GM19193 (cell line): ENCODE results near the gene TMEM88.

ENCODE experiments used
- POLR2A ChIP-seq: IDR thresholded peaks from 4 replicates; pipeline ENCODE4 v1.6.1; 2011; ENCODE audit not compliant: insufficient read depth, insufficient read length; ENCODE audit errors: extremely low read depth

The TMEM88 gene

GRCh38 chr17:7854851-7855659 is at the start of gene TMEM88:
TMEM88 (plus strand) TSS chr17:7855066; CDS start chr17:7855075, 9 bp downstream.
- TF ChIP-seq POLR2A = no peak

GRCh38 chr17:7806587-7806986 is 48.3 kb upstream of the TMEM88 start:
- no peak for TF ChIP-seq POLR2A

DNA sequence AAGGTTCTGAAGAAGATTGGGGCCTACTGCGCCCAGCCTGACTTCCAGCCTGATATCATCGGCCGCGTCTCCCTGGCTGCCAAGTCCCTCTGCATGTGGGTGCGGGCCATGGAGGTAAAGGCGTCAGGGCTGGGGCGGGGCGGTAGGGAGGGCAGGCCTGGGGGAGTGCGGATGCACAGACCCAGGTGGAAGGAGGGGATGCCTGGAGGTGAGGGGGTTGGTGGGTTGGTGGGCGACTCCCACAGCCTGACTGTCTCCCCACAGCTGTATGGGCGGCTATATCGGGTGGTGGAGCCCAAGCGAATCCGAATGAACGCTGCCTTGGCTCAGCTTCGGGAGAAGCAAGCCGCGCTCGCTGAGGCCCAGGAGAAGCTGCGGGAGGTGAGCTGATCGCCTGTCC is 47.7 kb upstream of the TMEM88 start:
- no peak for TF ChIP-seq POLR2A

GRCh38 chr17:7809086-7809790 is 45.6 kb upstream of the TMEM88 start:
- TF ChIP-seq POLR2A = no peak

- no peak for TF ChIP-seq POLR2A
Observed at GRCh38 chr17:7811251-7811650, 43.6 kb upstream of the TMEM88 start.

DNA sequence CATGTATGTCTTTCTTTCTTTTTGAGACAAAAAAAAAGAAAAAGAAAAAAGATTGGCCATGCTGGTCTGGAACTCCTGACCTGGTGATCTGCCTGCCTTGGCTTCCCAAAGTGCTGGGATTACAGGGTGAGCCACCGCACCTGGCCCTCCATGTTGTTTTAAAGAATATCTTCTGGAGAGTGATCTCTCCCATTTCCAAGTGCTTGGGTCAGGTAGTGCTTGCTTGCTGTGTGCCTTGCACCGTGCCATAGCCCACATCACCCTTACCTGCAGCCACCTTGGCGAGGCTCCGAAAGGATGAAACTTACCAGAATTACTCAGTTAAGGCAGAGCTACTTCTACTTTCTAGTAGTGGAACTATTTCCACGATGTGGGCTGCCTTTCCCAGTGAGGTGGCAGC is 39.9 kb upstream of the TMEM88 start:
- no peak for TF ChIP-seq POLR2A

GRCh38 chr17:7816926-7817642 is 37.8 kb upstream of the TMEM88 start:
- TF ChIP-seq POLR2A = no peak

DNA sequence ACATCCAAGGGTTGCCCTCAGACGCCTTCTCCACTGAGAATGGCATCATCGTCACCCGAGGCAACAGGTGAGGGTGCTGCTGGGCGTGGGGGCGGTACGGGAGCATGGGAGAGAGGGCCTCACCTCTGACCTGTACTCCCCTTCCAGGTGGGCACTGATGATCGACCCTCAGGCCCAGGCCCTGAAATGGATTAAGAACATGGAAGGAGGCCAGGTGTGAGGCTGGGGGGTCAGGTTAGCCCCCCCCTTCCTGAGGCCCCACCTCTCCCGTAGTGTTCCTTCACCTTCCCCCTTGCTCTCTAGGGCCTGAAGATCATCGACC is 37.3 kb upstream of the TMEM88 start:
- no peak for TF ChIP-seq POLR2A

- TF ChIP-seq POLR2A = no peak
Observed at GRCh38 chr17:7818026-7818425, 36.8 kb upstream of the TMEM88 start.

DNA sequence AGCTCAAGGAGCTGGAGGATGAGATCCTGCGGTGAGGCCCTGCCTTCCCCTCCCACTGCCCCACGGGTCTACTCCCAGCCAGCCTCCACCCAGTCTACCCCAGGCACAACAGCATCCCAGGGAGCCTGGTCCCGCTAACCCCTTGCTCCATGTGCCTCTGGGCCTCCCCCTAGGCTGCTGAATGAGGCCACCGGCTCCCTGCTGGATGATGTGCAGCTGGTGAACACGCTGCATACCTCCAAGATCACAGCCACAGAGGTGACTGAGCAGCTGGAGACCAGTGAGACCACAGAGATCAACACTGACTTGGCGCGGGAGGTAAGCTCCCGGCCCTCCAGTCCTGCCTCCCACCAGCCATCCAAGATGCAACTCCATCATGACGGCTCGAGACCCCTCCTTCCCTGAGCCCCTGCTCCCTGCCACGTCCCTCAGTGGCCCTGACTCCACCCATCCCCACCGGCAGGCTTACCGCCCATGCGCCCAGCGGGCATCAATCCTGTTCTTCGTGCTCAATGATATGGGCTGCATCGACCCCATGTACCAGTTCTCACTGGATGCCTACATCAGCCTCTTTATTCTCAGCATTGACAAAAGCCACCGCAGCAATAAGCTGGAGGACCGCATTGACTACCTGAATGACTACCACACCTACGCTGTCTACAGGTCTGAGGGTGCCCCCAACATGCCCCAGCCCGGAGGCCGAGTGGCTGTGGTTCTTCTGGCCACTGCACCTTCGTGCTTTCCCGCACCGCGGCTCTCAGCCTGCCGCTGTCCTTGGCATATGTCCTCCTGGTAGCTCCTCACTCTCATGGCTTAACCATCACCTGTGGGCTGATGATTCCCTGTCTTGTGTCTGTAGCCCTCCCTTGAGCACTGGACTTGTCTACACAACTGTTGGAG is 35.9 kb upstream of the TMEM88 start:
- no peak for TF ChIP-seq POLR2A

DNA sequence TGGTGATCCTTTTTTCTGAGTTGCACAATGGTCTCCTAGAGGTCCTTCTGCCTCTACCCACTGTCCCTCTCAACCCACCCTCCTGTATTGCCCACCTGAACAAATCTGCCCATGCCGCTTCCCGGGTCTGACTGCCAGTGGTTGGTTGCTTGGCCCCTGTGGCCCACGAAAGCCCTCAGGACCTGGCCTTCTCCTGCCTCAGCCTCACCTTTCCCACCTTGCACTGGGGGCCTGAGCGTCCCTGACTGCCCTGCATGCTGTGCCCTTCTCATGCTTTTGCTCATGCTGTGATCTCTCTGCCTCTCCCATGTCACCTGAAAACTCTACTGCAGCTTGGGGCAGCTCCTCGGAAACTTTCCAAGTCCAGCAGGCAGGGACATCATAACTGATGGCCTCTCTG is 34.6 kb upstream of the TMEM88 start:
- TF ChIP-seq POLR2A = no peak

DNA sequence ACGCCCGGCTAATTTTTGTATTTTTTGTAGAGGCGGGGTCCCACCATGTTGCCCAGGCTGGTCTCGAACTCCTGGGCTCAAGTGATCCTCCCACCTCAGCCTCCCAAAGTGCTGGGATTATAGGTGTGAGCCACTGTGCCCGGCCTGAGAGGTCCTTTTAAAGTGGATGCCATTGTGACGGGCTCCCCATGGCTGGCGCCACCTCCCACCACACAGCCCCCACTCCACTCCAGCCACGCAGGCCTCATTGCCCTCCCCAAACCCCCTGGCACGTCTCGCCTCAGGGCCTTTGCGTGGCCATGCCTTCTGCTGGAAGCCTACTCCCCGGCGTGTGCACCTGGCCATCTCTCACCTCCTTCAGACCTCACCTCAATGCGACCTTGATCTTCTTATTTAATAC is 32.7 kb upstream of the TMEM88 start:
- TF ChIP-seq POLR2A = no peak

GRCh38 chr17:7823581-7824001 is 31.3 kb upstream of the TMEM88 start:
- no peak for TF ChIP-seq POLR2A

DNA sequence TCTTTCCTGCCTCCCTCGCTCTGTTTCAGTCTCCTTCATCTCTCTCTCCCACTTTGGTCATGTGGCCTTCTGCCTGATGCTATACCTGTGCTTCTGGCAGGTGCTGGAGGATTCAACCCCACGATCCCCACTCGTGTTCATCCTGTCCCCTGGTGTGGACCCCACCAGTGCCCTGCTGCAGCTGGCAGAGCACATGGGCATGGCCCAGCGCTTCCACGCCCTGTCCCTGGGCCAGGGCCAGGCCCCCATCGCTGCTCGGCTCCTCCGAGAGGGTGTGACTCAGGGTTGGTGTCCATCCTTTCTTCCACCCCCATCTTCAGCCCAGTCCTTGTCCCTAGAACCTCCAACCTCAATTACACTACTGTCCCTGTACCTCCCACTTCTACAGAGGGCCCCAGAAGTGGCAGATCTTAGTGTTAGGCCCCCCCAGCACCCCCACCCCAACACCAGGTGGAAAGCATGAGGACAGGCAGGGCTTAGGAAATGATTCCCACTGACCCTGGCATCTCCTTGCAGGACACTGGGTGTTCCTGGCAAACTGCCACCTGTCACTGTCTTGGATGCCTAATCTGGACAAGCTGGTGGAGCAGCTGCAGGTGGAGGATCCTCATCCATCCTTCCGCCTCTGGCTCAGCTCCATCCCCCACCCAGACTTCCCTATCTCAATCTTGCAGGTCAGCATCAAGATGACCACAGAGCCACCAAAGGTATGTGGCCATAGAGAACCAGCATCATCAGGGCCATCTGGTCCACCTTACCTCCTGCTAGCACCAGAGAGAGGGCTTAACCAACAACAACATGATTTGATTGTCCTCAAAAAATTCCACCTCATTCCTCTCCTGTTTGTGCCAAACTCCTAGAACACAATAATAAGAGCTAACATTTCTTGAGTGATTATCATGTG is 30.6 kb upstream of the TMEM88 start:
- no peak for TF ChIP-seq POLR2A
